ENCODE data around the gene KCTD21.
A peak's percentile ranks its signal among the peaks of the same experiment; 100 is the strongest.

Gene KCTD21

DNA sequence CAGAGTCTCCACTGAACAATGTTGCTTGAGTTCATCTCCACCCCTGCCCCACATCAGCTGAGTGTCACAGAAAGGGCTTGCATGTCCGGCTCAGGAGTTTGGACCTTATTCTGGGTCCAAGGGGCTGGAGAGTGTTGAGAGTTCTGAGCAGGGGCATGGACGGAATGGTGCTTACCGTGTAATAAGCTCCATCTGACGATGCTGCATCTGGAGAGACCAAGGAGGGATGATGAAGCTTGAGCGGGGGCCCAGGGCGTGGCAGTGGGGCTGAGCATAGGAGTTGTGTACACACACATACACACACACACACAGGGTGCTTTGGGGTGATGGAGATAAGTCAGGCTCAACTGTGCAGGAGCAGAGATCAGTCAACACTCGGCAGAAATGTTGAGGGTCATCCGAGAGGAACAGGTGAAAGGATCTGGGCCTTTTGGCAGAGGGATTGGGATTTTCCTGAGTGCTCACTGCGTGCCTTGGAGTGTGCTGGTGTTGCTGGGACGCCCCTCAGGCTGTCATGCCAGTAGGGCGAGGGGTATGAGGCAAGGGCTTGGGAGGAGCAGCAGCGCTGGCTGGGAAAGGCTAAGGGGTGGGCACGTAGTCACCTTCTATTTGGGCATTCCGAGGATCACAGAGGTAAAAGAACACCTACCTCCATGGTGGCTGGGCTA is 2.6 kb upstream of the KCTD21 start:
- DNase-seq (ENCODE audit: low spot score), result peak; percentile 14
- Histone ChIP-seq H3K27ac (ENCODE audit: poor library complexity, severe bottlenecking) (no peak overlapping the region), H3K27me3 (ENCODE audit: insufficient read depth, poor library complexity, severe bottlenecking) (no peaks in the 10 kb centered on the region), H3K36me3 (ENCODE audit: low read depth) (no peaks in the 10 kb centered on the region), H3K9me3 (ENCODE audit: severe bottlenecking) (no peaks in the 10 kb centered on the region), H3K4me1 (ENCODE audit: insufficient read depth, poor library complexity, severe bottlenecking) (peaks cover 8% of the 10 kb centered on the region), H3K4me3 (ENCODE audit: severe bottlenecking) (no peak overlapping the region)
- TF ChIP-seq, protein P1, sequence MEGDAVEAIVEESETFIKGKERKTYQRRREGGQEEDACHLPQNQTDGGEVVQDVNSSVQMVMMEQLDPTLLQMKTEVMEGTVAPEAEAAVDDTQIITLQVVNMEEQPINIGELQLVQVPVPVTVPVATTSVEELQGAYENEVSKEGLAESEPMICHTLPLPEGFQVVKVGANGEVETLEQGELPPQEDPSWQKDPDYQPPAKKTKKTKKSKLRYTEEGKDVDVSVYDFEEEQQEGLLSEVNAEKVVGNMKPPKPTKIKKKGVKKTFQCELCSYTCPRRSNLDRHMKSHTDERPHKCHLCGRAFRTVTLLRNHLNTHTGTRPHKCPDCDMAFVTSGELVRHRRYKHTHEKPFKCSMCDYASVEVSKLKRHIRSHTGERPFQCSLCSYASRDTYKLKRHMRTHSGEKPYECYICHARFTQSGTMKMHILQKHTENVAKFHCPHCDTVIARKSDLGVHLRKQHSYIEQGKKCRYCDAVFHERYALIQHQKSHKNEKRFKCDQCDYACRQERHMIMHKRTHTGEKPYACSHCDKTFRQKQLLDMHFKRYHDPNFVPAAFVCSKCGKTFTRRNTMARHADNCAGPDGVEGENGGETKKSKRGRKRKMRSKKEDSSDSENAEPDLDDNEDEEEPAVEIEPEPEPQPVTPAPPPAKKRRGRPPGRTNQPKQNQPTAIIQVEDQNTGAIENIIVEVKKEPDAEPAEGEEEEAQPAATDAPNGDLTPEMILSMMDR (IDR thresholded peaks at IDR 0.05; ENCODE audit: poor library complexity, severe bottlenecking), result no peak
- ATAC-seq (ENCODE audit: low read depth), result no peak

DNA sequence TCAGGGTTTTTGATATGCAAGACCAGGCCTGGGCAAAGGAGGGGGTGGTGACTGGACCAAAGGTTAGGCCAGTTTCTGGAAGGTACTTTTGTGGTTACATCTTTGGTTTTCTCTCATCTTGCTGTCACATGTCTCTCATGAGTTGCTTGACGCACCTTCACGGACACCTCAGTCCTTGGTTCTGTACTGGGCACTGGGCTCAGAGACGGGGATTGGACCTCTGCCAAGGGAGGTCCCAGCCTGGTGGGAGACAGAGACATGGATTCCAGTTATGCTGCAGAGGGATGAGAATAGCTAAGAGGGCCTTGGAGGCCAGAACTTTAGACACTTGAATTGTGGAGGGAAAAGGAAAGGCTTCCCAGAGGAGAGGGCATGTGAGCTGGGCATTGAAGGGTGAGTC is 1.9 kb upstream of the KCTD21 start:
- DNase-seq (ENCODE audit: low spot score), result peak; percentile 10
- TF ChIP-seq, protein P1 (IDR thresholded peaks at IDR 0.05; ENCODE audit: poor library complexity, severe bottlenecking), result no peak
- H3K36me3 ChIP-seq (ENCODE audit: low read depth), result no peaks in the 10 kb centered on the region
- H3K4me3 ChIP-seq (ENCODE audit: severe bottlenecking), result no peak overlapping the region
- H3K27ac ChIP-seq (ENCODE audit: poor library complexity, severe bottlenecking), result no peak overlapping the region
- no peaks in the 10 kb centered on the region for H3K9me3 ChIP-seq (ENCODE audit: severe bottlenecking)
- H3K4me1 ChIP-seq (ENCODE audit: insufficient read depth, poor library complexity, severe bottlenecking), result peaks cover 14% of the 10 kb centered on the region
- ATAC-seq (ENCODE audit: low read depth), result no peak
- H3K27me3 ChIP-seq (ENCODE audit: insufficient read depth, poor library complexity, severe bottlenecking), result no peaks in the 10 kb centered on the region

DNA sequence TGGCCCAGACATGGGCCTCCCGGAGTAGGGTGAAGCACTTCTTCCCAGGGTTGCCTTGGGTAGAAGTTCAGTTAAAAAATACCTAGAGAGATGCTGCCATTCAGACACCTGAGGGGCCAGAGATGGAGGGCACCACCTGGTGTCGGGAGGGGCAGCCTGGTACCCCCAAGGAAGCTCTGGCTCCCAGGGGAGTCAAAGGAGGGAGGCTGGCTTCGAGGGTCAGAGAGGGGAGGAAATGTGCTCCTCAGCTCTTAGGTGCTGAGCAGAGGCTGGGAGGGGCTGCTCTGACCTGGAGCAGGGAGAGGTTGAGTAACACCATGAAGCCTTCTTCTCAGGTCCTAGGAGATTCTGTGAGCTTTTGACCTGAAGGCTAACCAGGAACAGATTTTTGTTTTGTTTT is 1.4 kb upstream of the KCTD21 start:
- ATAC-seq (ENCODE audit: low read depth) (no peak), DNase-seq (ENCODE audit: low spot score) (peak; percentile 30)
- Histone ChIP-seq H3K4me1 (ENCODE audit: insufficient read depth, poor library complexity, severe bottlenecking) (peaks cover 14% of the 10 kb centered on the region), H3K9me3 (ENCODE audit: severe bottlenecking) (no peaks in the 10 kb centered on the region), H3K4me3 (ENCODE audit: severe bottlenecking) (peak overlapping the region; percentile 79), H3K27ac (ENCODE audit: poor library complexity, severe bottlenecking) (no peak overlapping the region), H3K27me3 (ENCODE audit: insufficient read depth, poor library complexity, severe bottlenecking) (no peaks in the 10 kb centered on the region), H3K36me3 (ENCODE audit: low read depth) (no peaks in the 10 kb centered on the region)
- TF ChIP-seq, protein P1 (IDR thresholded peaks at IDR 0.05; ENCODE audit: poor library complexity, severe bottlenecking), result no peak

DNA sequence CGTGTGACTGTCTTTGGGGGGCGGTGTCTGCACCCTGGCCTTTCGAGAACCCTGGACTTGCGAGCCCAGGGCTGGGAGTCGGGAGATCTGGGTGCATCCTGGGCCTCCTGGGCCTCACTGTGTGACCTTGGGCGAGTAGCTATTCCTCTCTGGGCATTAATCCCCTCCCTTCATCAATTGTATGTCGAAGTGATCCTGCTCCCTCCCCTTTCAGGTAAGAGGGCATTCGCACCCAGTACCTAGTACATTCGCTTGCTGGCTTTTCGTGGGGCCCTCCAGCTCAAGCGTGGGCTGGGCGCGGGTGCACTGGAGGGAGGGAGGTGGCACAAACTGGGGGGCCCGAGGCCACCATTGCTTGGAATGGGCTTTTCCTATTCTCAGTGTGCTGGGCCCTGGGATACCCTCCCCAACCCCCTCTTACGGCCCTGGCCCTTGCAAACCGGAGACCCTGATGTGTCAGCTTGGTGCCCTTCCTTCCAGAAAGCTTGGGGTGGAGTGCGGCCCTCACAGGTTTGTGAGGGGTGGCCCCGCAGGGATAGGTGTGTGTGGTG is 823 bp upstream of the KCTD21 start:
- TF ChIP-seq, protein P1 (IDR thresholded peaks at IDR 0.05; ENCODE audit: poor library complexity, severe bottlenecking), result no peak
- peaks cover 14% of the 10 kb centered on the region for H3K4me1 ChIP-seq (ENCODE audit: insufficient read depth, poor library complexity, severe bottlenecking)
- no peaks in the 10 kb centered on the region for H3K9me3 ChIP-seq (ENCODE audit: severe bottlenecking)
- no peak overlapping the region for H3K27ac ChIP-seq (ENCODE audit: poor library complexity, severe bottlenecking)
- H3K27me3 ChIP-seq (ENCODE audit: insufficient read depth, poor library complexity, severe bottlenecking), result no peaks in the 10 kb centered on the region
- H3K4me3 ChIP-seq (ENCODE audit: severe bottlenecking), result peak overlapping the region; percentile 79
- peak; percentile 22 for DNase-seq (ENCODE audit: low spot score)
- no peaks in the 10 kb centered on the region for H3K36me3 ChIP-seq (ENCODE audit: low read depth)
- ATAC-seq (ENCODE audit: low read depth), result 0 out of 3 replicates have a peak, but pooled peaks have one; percentile 0

Data from RWPE2 (cell line).